OCI-LY7 (cell line): Measurements from ENCODE around the gene RUFY2. TPM values are rescaled to one million over a fixed set of nuclear protein-coding genes. Genes with fewer than 3 reads are reported as not detected.

Source experiments
- BruUV-seq: library from RNA; stranded (reverse); fragments of 400-500 nt; replicated peaks from 2 replicates; lab custom pipeline; 2021; lab: Mats Ljungman, UMichigan
- CTCF ChIA-PET: fragments of 300-600 bp; sonication (Branson Sonifier 250); formaldehyde crosslinking; loops from one replicate; lab custom pipeline; 2022; ENCODE audit warnings: antibody characterized with exemption; ENCODE audit not compliant: unreplicated experiment; lab: Charles Lee
- POLR2A ChIA-PET: fragments of 300-600 bp; sonication (Branson Sonifier 250); formaldehyde crosslinking; loops from one replicate; lab custom pipeline; 2022; ENCODE audit warnings: antibody characterized with exemption; lab: Charles Lee
- DNase-seq: peaks from one replicate; pipeline ENCODE4 v3.0.0-alpha.2; 2015; ENCODE audit warnings: low spot score
- H2AFZ ChIP-seq: fragments of 200-600 bp; sonication (generic), shearing (Covaris generic); 2 replicates; pipeline ENCODE4 v1.6.1; 2014; ENCODE audit warnings: mild to moderate bottlenecking, antibody characterized with exemption, low read length, moderate library complexity
- H3K27ac ChIP-seq: fragments of 200-600 bp; sonication (generic); 2 replicates; pipeline ENCODE4 v1.5.1; 2014; ENCODE audit warnings: mixed run types, low read depth, mild to moderate bottlenecking, moderate library complexity, low read length, inconsistent platforms; ENCODE audit not compliant: poor library complexity, severe bottlenecking
- H3K36me3 ChIP-seq: fragments of 200-600 bp; sonication (generic); 2 replicates; pipeline ENCODE4 v1.6.1; 2014; ENCODE audit warnings: mild to moderate bottlenecking, antibody characterized with exemption, low read length, moderate library complexity, mixed read lengths; ENCODE audit not compliant: insufficient read depth
- H3K4me1 ChIP-seq: fragments of 200-600 bp; sonication (generic); 2 replicates; pipeline ENCODE4 v1.5.1; 2014; ENCODE audit warnings: mild to moderate bottlenecking, low read length; ENCODE audit not compliant: insufficient read depth, poor library complexity, severe bottlenecking
- H3K4me2 ChIP-seq: fragments of 200-600 bp; sonication (generic); 2 replicates; pipeline ENCODE4 v1.6.1; 2014; ENCODE audit warnings: mild to moderate bottlenecking, low read length
- H3K4me3 ChIP-seq: fragments of 200-600 bp; sonication (generic); 2 replicates; pipeline ENCODE4 v1.5.1; 2014; ENCODE audit warnings: mild to moderate bottlenecking, low read depth, low read length; ENCODE audit not compliant: poor library complexity, severe bottlenecking
- H3K79me2 ChIP-seq: fragments of 200-600 bp; sonication (generic); 2 replicates; pipeline ENCODE4 v1.6.1; 2016; ENCODE audit warnings: low read depth, mild to moderate bottlenecking, low read length, moderate library complexity, mixed read lengths; ENCODE audit not compliant: insufficient read depth
- H3K9me2 ChIP-seq: fragments of 200-600 bp; sonication (generic); 2 replicates; pipeline ENCODE4 v1.6.1; 2016; ENCODE audit warnings: mild to moderate bottlenecking, low read length, mixed read lengths; ENCODE audit not compliant: insufficient read depth
- H3K9me3 ChIP-seq: fragments of 200-600 bp; sonication (generic); 2 replicates; pipeline ENCODE4 v1.6.1; 2014; ENCODE audit warnings: mild to moderate bottlenecking, mixed run types, low read length, mixed read lengths
- H4K20me1 ChIP-seq: fragments of 200-600 bp; sonication (generic); 2 replicates; pipeline ENCODE4 v1.6.1; 2014; ENCODE audit warnings: mild to moderate bottlenecking, antibody characterized with exemption, low read length, moderate library complexity, mixed read lengths; ENCODE audit not compliant: insufficient read depth
- CTCF ChIP-seq: fragments of 200-600 bp; sonication (generic); conservative IDR thresholded peaks from 2 replicates; pipeline ENCODE4 v1.5.1; 2014; ENCODE audit warnings: mild to moderate bottlenecking, antibody characterized with exemption, low read length, moderate library complexity, mixed read lengths
- EZH2phosphoT487 ChIP-seq: fragments of 200-600 bp; sonication (generic); IDR thresholded peaks from 2 replicates; pipeline ENCODE4 v1.6.1; 2018; ENCODE audit warnings: low read depth, borderline replicate concordance, mild to moderate bottlenecking, mixed run types, antibody characterized with exemption, low read length, moderate library complexity, mixed read lengths
- intact Hi-C: fragments of 100-400 bp; cut with micrococcal nuclease; formaldehyde crosslinking; loops from one replicate; pipeline ENCODE4 v1.10.0; 2022; ENCODE audit not compliant: unreplicated experiment
- total RNA-seq, 2 experiments: library from RNA; depleted of rRNA in 1 of 2; stranded (reverse); fragments of >200 nt in 1 of 2; shearing (Covaris generic) in 1 of 2; gene quantifications; 2 replicates each; pipeline ENCODE4 v1.2.3, GENCODE V29; 2014 to 2022

Gene RUFY2
- total RNA-seq, 2 experiments from 2014 or later, result 16.3 to 17.4 TPM

- Histone ChIP-seq H4K20me1 (no peaks in the 10 kb centered on the region), H3K4me1 (no peaks in the 10 kb centered on the region), H3K36me3 (peaks cover 47% of the 10 kb centered on the region), H3K27ac (no peak overlapping the region), H3K79me2 (peaks cover under 1% of the 10 kb centered on the region; the same call in 1 of the 2 replicates), H3K9me2 (no peaks in the 10 kb centered on the region), H2AFZ (no peak overlapping the region), H3K4me2 (no peak overlapping the region), H3K9me3 (no peaks in the 10 kb centered on the region), H3K4me3 (no peak overlapping the region)
- ChIA-PET CTCF (no interaction called here), POLR2A (interaction anchor here (0.6 to 0.9 kb wide), 2 partner anchors 9 to 41 kb away, joined by 3 to 5 read pairs; no protein-coding TSS in a partner anchor)
- DNase-seq, result no peak
- TF ChIP-seq CTCF, result no peak
- TF ChIP-seq EZH2phosphoT487, result no peak
- intact Hi-C loops, result no loop called here
- BruUV-seq, result no TSS peak
These were observed 10.1 kb downstream of the RUFY2 start for GRCh38 chr10:68397005-68397404.

- intact Hi-C loops, result no loop called here
- no peaks in the 10 kb centered on the region for H4K20me1 ChIP-seq
- no peak for DNase-seq
- TF ChIP-seq CTCF (no peak), EZH2phosphoT487 (no peak)
- H3K79me2 ChIP-seq, result no peaks in the 10 kb centered on the region
- no peaks in the 10 kb centered on the region for H3K9me3 ChIP-seq
- H3K4me1 ChIP-seq, result no peaks in the 10 kb centered on the region
- POLR2A ChIA-PET, result interaction anchor here (0.5 to 1.2 kb wide), 4 partner anchors 8 to 58 kb away, joined by 3 to 6 read pairs (median 3); no protein-coding TSS in a partner anchor
- no peak overlapping the region for H2AFZ ChIP-seq
- H3K9me2 ChIP-seq, result no peaks in the 10 kb centered on the region
- CTCF ChIA-PET, result no interaction called here
- H3K36me3 ChIP-seq, result peaks cover 56% of the 10 kb centered on the region
- no TSS peak for BruUV-seq
- H3K27ac ChIP-seq, result no peak overlapping the region
- no peak overlapping the region for H3K4me2 ChIP-seq
- no peak overlapping the region for H3K4me3 ChIP-seq
These were observed 21.3 kb downstream of the RUFY2 start for GRCh38 chr10:68385740-68386139.

GRCh38 chr10:68371604-68372003 lies 35.5 kb downstream of the RUFY2 start:
- Histone ChIP-seq H3K4me3 (no peak overlapping the region), H3K79me2 (no peaks in the 10 kb centered on the region), H3K9me3 (peaks cover 16% of the 10 kb centered on the region; the same call in 1 of the 2 replicates), H3K36me3 (peaks cover 57% of the 10 kb centered on the region), H4K20me1 (no peaks in the 10 kb centered on the region), H3K9me2 (no peaks in the 10 kb centered on the region), H3K4me2 (no peak overlapping the region), H3K4me1 (no peaks in the 10 kb centered on the region), H2AFZ (no peak overlapping the region), H3K27ac (no peak overlapping the region)
- DNase-seq, result no peak
- TF ChIP-seq CTCF, result no peak
- TF ChIP-seq EZH2phosphoT487, result no peak
- intact Hi-C loops, result no loop called here
- BruUV-seq, result no TSS peak
- ChIA-PET POLR2A (interaction anchor here (0.6 to 1.0 kb wide), 5 partner anchors 15 to 1290 kb away, joined by 3 to 5 read pairs (median 3); no protein-coding TSS in a partner anchor), CTCF (no interaction called here)
